K562 (cell line): ENCODE measurements around the gene CCDC92. TPM values are rescaled to one million over a fixed set of nuclear protein-coding genes. Genes with fewer than 3 reads are reported as not detected.

ENCODE experiments used
- ATAC-seq: fragments of 200-7000 bp; cut with Tn5 transposase; 3 replicates; pipeline ENCODE4 v1.9.1; 2020; ENCODE audit warnings: moderate library complexity
- BruUV-seq: library from RNA; stranded (reverse); fragments of 400-500 nt; replicated peaks from 2 replicates; lab custom pipeline; 2021; lab: Mats Ljungman, UMichigan
- CTCF ChIA-PET: fragments of 300-600 bp; formaldehyde crosslinking; extraction: SDS; loops from one replicate; lab custom pipeline; 2021; ENCODE audit warnings: low intra/inter-chr PET ratio; lab: Yijun Ruan, JAX
- POLR2A ChIA-PET: fragments of 300-600, 350-650 bp; sonication (Branson Sonifier 250); formaldehyde crosslinking; extraction: SDS; loops from one replicate; lab custom pipeline; 2021; ENCODE audit warnings: antibody characterized with exemption, inconsistent platforms; lab: Yijun Ruan, JAX
- DNase-seq, 4 experiments: peaks; one replicate each; pipeline versions ENCODE4 v3.0.0 to v3.0.0-alpha.2; 2011 to 2018; ENCODE audit warnings: low spot score in 3 of 4, mixed read lengths in 3 of 4; ENCODE audit errors: extremely low read depth in 1 of 4
- FAIRE-seq: peaks from 2 replicates; lab custom pipeline; 2011; peaks lifted over from hg19 to GRCh38; lab: Jason Lieb, UNC
- H2AFZ ChIP-seq: 2 replicates; pipeline ENCODE4 v1.6.0; 2011; ENCODE audit warnings: low read depth, low read length, control low read depth, inconsistent platforms
- H3K27ac ChIP-seq: fragments of 200-600 bp; 3 replicates; pipeline ENCODE4 v1.8.0; 2011; ENCODE audit warnings: low read depth, mild to moderate bottlenecking, control low read depth, inconsistent platforms, low read length, moderate library complexity, mixed read lengths; ENCODE audit errors: extremely low read depth
- H3K27me3 ChIP-seq, 2 experiments: fragments of 300-600 bp in 1 of 2; 2 replicates in 1 of 2; 3 replicates in 1 of 2; pipeline versions ENCODE4 v1.6.0 to v1.8.0; 2011; ENCODE audit warnings: inconsistent platforms in 2 of 2, low read length in 2 of 2, mild to moderate bottlenecking in 1 of 2, mixed read lengths in 1 of 2, moderate library complexity in 1 of 2; ENCODE audit not compliant: control insufficient read depth in 2 of 2, insufficient read depth in 2 of 2
- H3K36me3 ChIP-seq: fragments of 300-600 bp; 3 replicates; pipeline ENCODE4 v1.8.0; 2011; ENCODE audit warnings: mild to moderate bottlenecking, low read length, inconsistent platforms; ENCODE audit not compliant: control insufficient read depth, insufficient read depth
- H3K4me1 ChIP-seq, 2 experiments: fragments of 200-600 bp in 1 of 2; replicated peaks in 1 of 2; 2 replicates in 1 of 2; 3 replicates in 1 of 2; pipeline versions ENCODE4 v1.5.1 to v1.8.0; 2011; ENCODE audit warnings: inconsistent platforms in 2 of 2, low read length in 2 of 2, mild to moderate bottlenecking in 1 of 2, mixed read lengths in 1 of 2, moderate library complexity in 1 of 2; ENCODE audit not compliant: control insufficient read depth in 2 of 2, insufficient read depth in 2 of 2
- H3K4me2 ChIP-seq: 2 replicates; pipeline ENCODE4 v1.6.1; 2011; ENCODE audit warnings: low read length, control low read depth, inconsistent platforms, mixed read lengths; ENCODE audit not compliant: insufficient read depth
- H3K4me3 ChIP-seq: fragments of 200-600 bp; sonication (generic), shearing (Covaris generic); 2 replicates; pipeline ENCODE4 v1.5.1; 2016; ENCODE audit warnings: control low read depth, inconsistent platforms
- H3K79me2 ChIP-seq: fragments of 200-600 bp; 3 replicates; pipeline ENCODE4 v1.8.0; 2011; ENCODE audit warnings: low read length, inconsistent platforms; ENCODE audit not compliant: control insufficient read depth, insufficient read depth
- H3K9ac ChIP-seq, 2 experiments: 2 replicates each; pipeline versions ENCODE4 v1.6.0 to v1.6.1; 2011; ENCODE audit warnings: low read depth in 2 of 2, low read length in 2 of 2, control low read depth in 1 of 2, inconsistent platforms in 1 of 2, mild to moderate bottlenecking in 1 of 2, mixed read lengths in 1 of 2; ENCODE audit not compliant: insufficient read depth in 1 of 2
- H3K9me1 ChIP-seq: one replicate; pipeline ENCODE4 v1.6.0; 2011; ENCODE audit warnings: inconsistent platforms, mild to moderate bottlenecking, low read length, moderate library complexity; ENCODE audit not compliant: control insufficient read depth, insufficient read depth
- H3K9me3 ChIP-seq: replicated peaks from 2 replicates; pipeline ENCODE4 v1.5.1; 2011; ENCODE audit warnings: low read depth, low read length, inconsistent platforms; ENCODE audit not compliant: control insufficient read depth, insufficient read depth
- H4K20me1 ChIP-seq: replicated peaks from 2 replicates; pipeline ENCODE4 v1.6.1; 2011; ENCODE audit warnings: low read length, inconsistent platforms, mixed read lengths; ENCODE audit not compliant: control insufficient read depth, insufficient read depth
- CBX5 ChIP-seq: IDR thresholded peaks from 2 replicates; pipeline ENCODE4 v1.6.1; 2014; ENCODE audit warnings: low read depth, borderline replicate concordance
- CREM ChIP-seq: IDR thresholded peaks from 2 replicates; pipeline ENCODE4 v1.6.1; 2014; ENCODE audit warnings: antibody characterized with exemption, low read depth
- NFE2L1 ChIP-seq: fragments of 450-650 bp; IDR thresholded peaks from 2 replicates; pipeline ENCODE4 v1.6.1; 2016; ENCODE audit warnings: missing genetic modification characterization, low read depth, mild to moderate bottlenecking, missing compliant biosample characterization, moderate library complexity, borderline replicate concordance
- RFX7 ChIP-seq: fragments of 250-450 bp; sonication (Bioruptor Pico); IDR thresholded peaks from 2 replicates; pipeline ENCODE4 v1.5.1; 2021; ENCODE audit warnings: mild to moderate bottlenecking
- RNF2 ChIP-seq: sonication (generic); IDR thresholded peaks from 2 replicates; pipeline ENCODE4 v1.6.1; 2016
- SMC3 ChIP-seq: conservative IDR thresholded peaks from 2 replicates; pipeline ENCODE4 v1.6.1; 2011; ENCODE audit warnings: low read depth, low read length, improper control_type of control experiment; ENCODE audit not compliant: insufficient read depth
- TAF15 ChIP-seq: fragments of 200-400 bp; formaldehyde crosslinking; IDR thresholded peaks from 2 replicates; pipeline ENCODE4 v1.6.1; 2017; ENCODE audit warnings: mild to moderate bottlenecking, low read depth, low read length, moderate library complexity
- WGBS: fragments of 100-300 bp; shearing (Covaris generic); methylation state at CpG from one replicate; pipeline ENCODE4 v1.1.6; 2016; ENCODE audit warnings: low coverage, mixed read lengths; ENCODE audit not compliant: insufficient coverage; ENCODE audit errors: missing lambda C conversion rate; 5-methylcytosine and 5-hydroxymethylcytosine counted together
- in situ Hi-C: fragments of 300-500 bp; cut with MboI; formaldehyde crosslinking; loops from 4 replicates; pipeline ENCODE4 v1.15.0; 2018; ENCODE audit warnings: inconsistent platforms, mixed read lengths
- intact Hi-C: fragments of 100-400 bp; cut with micrococcal nuclease; formaldehyde crosslinking; loops from 2 replicates; pipeline ENCODE4 v1.14.2; 2022
- polyA plus RNA-seq, 8 experiments: library from polyadenylated mRNA; depleted of rRNA in 4 of 8; stranded (reverse) in 5 of 8; unstranded in 3 of 8; fragments of >200 nt; fragmentation: Nextera tagmentation in 2 of 8; fragmentation: Illumina TruSeq in 1 of 8; extraction: Ambion mirVana in 2 of 8; extraction: Trizol in 1 of 8; gene quantifications; 2 replicates each; pipeline versions ENCODE4 v1.2.1 to v1.2.3, GENCODE V29; 2011 to 2014; ENCODE audit warnings: inconsistent platforms in 1 of 8, missing spikeins in 1 of 8
- total RNA-seq, 7 experiments: library from RNA; depleted of rRNA in 6 of 7; stranded (reverse); fragments of >200 nt in 6 of 7; fragmentation: Illumina TruSeq in 2 of 7; extraction: Trizol in 2 of 7; gene quantifications; 2 replicates each; pipeline versions ENCODE4 v1.2.1 to v1.2.3, GENCODE V29; 2011 to 2021; ENCODE audit warnings: low replicate concordance in 1 of 7
- TF ChIP-seq, protein P1 (sequence below): fragments of 450-650 bp; formaldehyde crosslinking; IDR thresholded peaks from 2 replicates; pipeline ENCODE4 v1.4.0; 2020; ENCODE audit warnings: mild to moderate bottlenecking, moderate library complexity

Gene CCDC92
- total and polyA plus RNA-seq, 9 of the 15 experiments (the other 6 are each of a cell fraction or from before 2014, with no cell fraction given): 0.27 to 5.9 (median 2.1) TPM

DNA sequence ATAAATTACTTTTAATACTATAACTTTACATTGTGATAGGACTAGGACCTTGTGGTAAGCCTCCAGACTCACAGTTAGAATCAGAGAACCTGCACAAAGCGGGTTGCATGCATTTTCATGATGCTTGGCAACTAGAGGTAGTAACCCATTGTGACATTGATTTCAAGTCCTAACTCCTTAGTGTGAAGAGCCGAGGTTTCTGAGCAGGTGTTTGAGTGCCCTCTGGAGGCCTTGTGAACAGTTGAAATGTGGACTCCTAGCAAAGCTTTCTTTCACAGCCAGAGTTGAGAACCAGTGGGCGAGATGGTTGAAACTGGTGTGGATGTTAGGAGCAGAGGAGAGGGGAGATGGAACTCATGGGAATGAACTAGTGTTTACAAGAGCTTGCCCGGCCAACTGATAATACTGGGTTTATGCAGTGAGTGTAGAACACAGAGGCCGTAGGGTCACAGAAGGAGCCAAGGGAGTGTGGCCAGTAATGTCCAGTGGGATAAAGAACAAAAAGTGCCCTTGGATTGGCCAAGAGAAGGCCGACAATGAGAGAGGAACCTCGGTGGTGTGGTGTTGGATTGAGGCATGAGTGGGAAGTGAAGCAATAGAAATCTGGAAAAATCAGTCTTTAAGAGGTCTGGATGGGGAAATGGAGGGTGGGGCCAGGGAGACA, 11.3 kb upstream of the CCDC92 start (continued):
- TF ChIP-seq SMC3 (peak; percentile 68), CBX5 (no peak)
- TF ChIP-seq, protein P1, sequence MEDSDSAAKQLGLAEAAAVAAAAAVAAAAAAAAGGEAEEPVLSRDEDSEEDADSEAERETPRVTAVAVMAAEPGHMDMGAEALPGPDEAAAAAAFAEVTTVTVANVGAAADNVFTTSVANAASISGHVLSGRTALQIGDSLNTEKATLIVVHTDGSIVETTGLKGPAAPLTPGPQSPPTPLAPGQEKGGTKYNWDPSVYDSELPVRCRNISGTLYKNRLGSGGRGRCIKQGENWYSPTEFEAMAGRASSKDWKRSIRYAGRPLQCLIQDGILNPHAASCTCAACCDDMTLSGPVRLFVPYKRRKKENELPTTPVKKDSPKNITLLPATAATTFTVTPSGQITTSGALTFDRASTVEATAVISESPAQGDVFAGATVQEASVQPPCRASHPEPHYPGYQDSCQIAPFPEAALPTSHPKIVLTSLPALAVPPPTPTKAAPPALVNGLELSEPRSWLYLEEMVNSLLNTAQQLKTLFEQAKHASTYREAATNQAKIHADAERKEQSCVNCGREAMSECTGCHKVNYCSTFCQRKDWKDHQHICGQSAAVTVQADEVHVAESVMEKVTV (CRISPR knock-in tag): peak; percentile 70
- TF ChIP-seq, all 486 proteins: peak for 8

DNA sequence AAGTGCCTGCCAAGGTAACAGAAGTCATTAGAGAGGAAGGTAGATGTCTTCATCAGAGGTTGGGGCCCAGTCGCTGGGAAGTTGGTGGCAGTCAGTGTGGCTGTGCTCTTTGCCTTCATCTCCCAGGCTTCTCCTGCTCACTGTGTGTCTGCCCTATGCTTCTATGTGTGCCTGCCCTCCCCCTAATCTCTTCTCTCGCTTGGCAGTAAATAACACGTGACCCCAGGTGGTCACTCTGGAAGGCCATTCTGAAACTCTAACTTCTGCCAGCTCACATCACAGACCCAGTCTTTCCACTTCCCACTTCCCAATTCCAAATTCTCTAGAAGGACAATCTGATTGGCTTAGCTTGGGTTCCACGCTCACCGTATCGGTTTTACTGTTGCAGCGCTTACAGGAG, 9.6 kb upstream of the CCDC92 start:
- ATAC-seq: no peak
- no peak for FAIRE-seq
- CTCF ChIA-PET: interaction anchor here (2.6 kb wide), 1 partner anchor 77 kb away, joined by 11 read pairs; no protein-coding TSS in a partner anchor
- Histone ChIP-seq H3K27ac (no peak overlapping the region), H3K4me1 (0 out of 5 replicates have a peak, but pooled peaks cover 0 to 3% of the 10 kb centered on the region in 2 experiments), H3K9me1 (no peaks in the 10 kb centered on the region), H3K9me3 (no peaks in the 10 kb centered on the region), H2AFZ (no peak overlapping the region), H3K9ac (no peak overlapping the region), H3K36me3 (peaks cover 27% of the 10 kb centered on the region), H4K20me1 (peaks cover 14% of the 10 kb centered on the region)
- BruUV-seq: no TSS peak
- no peak for DNase-seq
- TF ChIP-seq RFX7: no peak
- TF ChIP-seq NFE2L1 (tag): no peak
- no peak for TF ChIP-seq RNF2
- TF ChIP-seq CREM: no peak
- TF ChIP-seq TAF15: no peak
- TF ChIP-seq, all 486 proteins: peak for 0
- Histone ChIP-seq H3K4me2 (no peak overlapping the region), H3K4me3 (no peak overlapping the region), H3K27me3 (no peaks in the 10 kb centered on the region), H3K79me2 (peaks cover 32% of the 10 kb centered on the region)
- POLR2A ChIA-PET: no interaction called here
- in situ Hi-C loops: no loop called here
- WGBS: 85% methylated on average over 7 of the region's 7 CpGs
- intact Hi-C loops: loop anchor here (5.0 kb wide), 1 partner anchor 75 kb away; no protein-coding TSS in a partner anchor
